NCI-H524 (cell line): ENCODE results near the gene IGFBP7.

Source experiments
- DNase-seq, 2 experiments: peaks; one replicate each; lab custom pipeline; 2025; lab: John Stamatoyannopoulos, UW

IGFBP7 gene

GRCh38 chr4:57109847-57110639 is at the start of gene IGFBP7:
Gene IGFBP7 (minus strand): TSS chr4:57110385. CDS start chr4:57110351, 34 bp downstream.
- peak in 1 of 2 experiments; percentile 26 for DNase-seq

GRCh38 chr4:57159866-57160265 is 49.7 kb upstream of the IGFBP7 start:
- DNase-seq = no peak

GRCh38 chr4:57158762-57159161 is 48.6 kb upstream of the IGFBP7 start:
- DNase-seq = no peak

- DNase-seq = no peak
These were observed 48.0 kb upstream of the IGFBP7 start for GRCh38 chr4:57158221-57158620.

- DNase-seq = no peak
These were observed 47.5 kb upstream of the IGFBP7 start for GRCh38 chr4:57157596-57158137.

- DNase-seq = no peak
These were observed 46.2 kb upstream of the IGFBP7 start for GRCh38 chr4:57156242-57156990.

GRCh38 chr4:57154926-57155325 is 44.7 kb upstream of the IGFBP7 start:
- no peak for DNase-seq

- no peak for DNase-seq
These were observed 44.0 kb upstream of the IGFBP7 start for GRCh38 chr4:57154191-57154590.

- DNase-seq = no peak
These were observed 43.0 kb upstream of the IGFBP7 start for GRCh38 chr4:57153207-57153606.

GRCh38 chr4:57151481-57151880 is 41.3 kb upstream of the IGFBP7 start:
- DNase-seq = no peak

GRCh38 chr4:57149833-57150232 is 39.6 kb upstream of the IGFBP7 start:
- no peak for DNase-seq

- no peak for DNase-seq
These were observed 38.8 kb upstream of the IGFBP7 start for GRCh38 chr4:57148831-57149505.

- no peak for DNase-seq
These were observed 38.0 kb upstream of the IGFBP7 start for GRCh38 chr4:57148177-57148576.

GRCh38 chr4:57147335-57148060 is 37.3 kb upstream of the IGFBP7 start:
- DNase-seq = no peak

- no peak for DNase-seq
These were observed 36.3 kb upstream of the IGFBP7 start for GRCh38 chr4:57146444-57146843.

- DNase-seq = no peak
These were observed 34.3 kb upstream of the IGFBP7 start for GRCh38 chr4:57144466-57144865.

GRCh38 chr4:57139783-57140182 is 29.6 kb upstream of the IGFBP7 start:
- DNase-seq = no peak

GRCh38 chr4:57137261-57137660 is 27.1 kb upstream of the IGFBP7 start:
- DNase-seq = no peak

- no peak for DNase-seq
These were observed 26.1 kb upstream of the IGFBP7 start for GRCh38 chr4:57136281-57136680.

GRCh38 chr4:57132743-57133137 is 22.6 kb upstream of the IGFBP7 start:
- no peak for DNase-seq

GRCh38 chr4:57131849-57132742 is 21.9 kb upstream of the IGFBP7 start:
- peak in 1 of 2 experiments; percentile 5 for DNase-seq
